HG03571 (cell line): ENCODE measurements around the gene ERG.

Experiments
- ATAC-seq: cut with Tn5 transposase; IDR thresholded peaks from one replicate; pipeline ENCODE4 v1.9.1; 2021; ENCODE audit not compliant: unreplicated experiment

The ERG gene

DNA sequence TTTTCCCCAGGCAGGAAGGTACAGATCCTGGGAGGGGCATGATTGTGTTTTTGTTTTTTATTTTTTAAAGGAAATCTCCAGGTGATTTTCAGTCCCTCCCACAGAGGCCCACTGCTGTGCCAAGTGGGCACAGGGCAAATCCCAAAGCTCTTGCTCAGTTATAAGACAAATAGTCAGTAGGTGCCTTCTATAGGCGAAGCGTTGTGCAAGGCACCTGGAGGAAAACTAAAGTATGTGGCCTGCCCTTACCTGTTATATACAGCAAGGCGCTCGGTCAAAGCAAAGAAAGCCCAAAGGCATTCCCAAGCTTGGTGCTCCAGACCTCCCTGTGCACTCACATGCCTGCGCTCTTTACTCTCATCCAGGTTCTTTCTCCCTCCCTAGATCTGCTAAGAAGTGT is 160.5 kb downstream of the ERG start:
- ATAC-seq: no peak

DNA sequence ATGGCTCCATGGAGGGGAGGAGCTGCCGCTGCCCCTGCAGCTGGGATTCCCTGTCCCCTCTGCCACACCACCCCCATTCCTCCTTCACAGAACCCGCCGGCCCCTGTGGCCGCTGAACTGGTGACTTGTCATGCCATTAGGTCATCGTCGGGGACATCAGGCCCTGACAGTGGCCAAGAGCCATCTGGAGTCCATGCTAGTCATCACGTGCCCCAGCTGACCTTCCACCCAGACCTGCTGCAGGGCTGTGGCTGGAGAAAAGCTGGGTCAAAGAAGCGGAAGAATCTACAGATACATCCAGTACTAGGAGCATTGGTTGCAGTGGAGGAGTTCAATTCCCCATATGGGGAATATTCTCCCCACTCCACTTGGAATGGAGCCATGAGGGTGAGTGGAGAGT is 163.4 kb downstream of the ERG start:
- no peak for ATAC-seq

DNA sequence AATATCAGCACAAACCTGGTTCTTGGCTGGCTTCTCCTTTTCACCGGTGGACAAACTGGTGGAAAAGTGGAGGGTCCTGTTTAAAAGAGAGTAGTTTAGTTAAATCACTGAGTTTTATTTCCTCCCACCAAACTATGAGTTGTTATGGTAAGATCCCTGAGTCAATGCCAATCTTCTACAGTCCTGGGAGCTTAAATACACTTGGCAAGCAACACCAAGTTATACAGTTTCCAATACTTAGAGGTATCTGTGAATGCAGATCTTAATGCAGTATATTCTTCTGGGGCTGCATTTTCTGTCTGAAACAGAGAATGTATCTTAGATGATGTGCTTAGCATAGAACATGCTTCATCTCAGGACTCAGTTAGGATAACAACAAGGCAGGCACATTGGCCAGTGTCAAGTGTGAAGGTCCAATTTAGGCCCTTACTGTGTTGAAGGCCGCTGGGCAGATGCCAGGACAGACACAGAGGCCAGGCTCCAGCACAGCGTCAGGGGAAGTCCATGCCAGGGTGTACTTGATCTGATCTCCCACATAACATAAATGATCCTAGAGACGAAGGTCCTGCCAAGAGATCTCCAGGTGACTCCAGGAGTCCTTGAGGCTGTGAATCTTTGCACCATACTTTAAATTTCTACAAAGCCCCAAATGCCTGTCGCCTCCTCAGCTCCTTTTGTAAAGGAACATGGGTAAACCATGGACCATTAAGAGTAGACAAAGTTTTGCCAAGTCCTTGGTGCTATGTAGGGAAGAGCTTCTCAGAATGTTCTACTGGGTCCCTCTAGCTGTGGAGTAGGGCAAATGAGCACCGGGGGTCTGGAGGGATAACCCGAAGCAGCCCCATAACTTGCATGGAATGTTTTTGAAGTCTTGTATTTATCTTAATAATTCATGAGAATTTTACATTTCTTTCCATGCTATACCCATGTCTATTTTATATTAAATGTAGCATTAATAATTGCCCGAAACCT is 164.7 kb downstream of the ERG start:
- ATAC-seq: no peak

DNA sequence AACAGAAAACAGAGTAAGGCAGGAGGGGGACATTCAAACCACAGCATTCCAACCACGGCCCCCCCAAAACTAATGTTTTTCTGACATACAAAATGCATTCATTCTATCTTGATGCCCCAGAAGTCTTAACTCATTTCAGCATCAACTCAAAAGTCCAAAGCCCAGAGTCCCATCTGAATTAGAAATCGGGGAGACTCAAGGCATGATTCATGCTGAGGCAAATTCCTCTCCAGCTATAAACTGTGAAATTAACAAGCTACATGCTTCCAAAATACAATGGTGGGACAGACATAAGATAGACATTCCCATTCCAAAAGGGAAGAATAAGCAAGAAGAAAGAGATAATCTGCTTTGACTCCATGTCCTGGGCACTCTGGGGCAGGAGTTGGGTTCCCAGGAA is 167.6 kb downstream of the ERG start:
- no peak for ATAC-seq
